K562 (cell line): ENCODE measurements around the gene PROM2. TPM values are rescaled to one million over a fixed set of nuclear protein-coding genes. Genes with fewer than 3 reads are reported as not detected.

Experiments used
- ATAC-seq: fragments of 200-7000 bp; cut with Tn5 transposase; 3 replicates; pipeline ENCODE4 v1.9.1; 2020; ENCODE audit warnings: moderate library complexity
- BruUV-seq: library from RNA; stranded (reverse); fragments of 400-500 nt; replicated peaks from 2 replicates; lab custom pipeline; 2021; lab: Mats Ljungman, UMichigan
- CTCF ChIA-PET: fragments of 300-600 bp; formaldehyde crosslinking; extraction: SDS; loops from one replicate; lab custom pipeline; 2021; ENCODE audit warnings: low intra/inter-chr PET ratio; lab: Yijun Ruan, JAX
- POLR2A ChIA-PET: fragments of 300-600, 350-650 bp; sonication (Branson Sonifier 250); formaldehyde crosslinking; extraction: SDS; loops from one replicate; lab custom pipeline; 2021; ENCODE audit warnings: antibody characterized with exemption, inconsistent platforms; lab: Yijun Ruan, JAX
- DNase-seq, 4 experiments: peaks; one replicate each; pipeline versions ENCODE4 v3.0.0 to v3.0.0-alpha.2; 2011 to 2018; ENCODE audit warnings: low spot score in 3 of 4, mixed read lengths in 3 of 4; ENCODE audit errors: extremely low read depth in 1 of 4
- FAIRE-seq: peaks from 2 replicates; lab custom pipeline; 2011; peaks lifted over from hg19 to GRCh38; lab: Jason Lieb, UNC
- H2AFZ ChIP-seq: 2 replicates; pipeline ENCODE4 v1.6.0; 2011; ENCODE audit warnings: low read depth, low read length, control low read depth, inconsistent platforms
- H3K27ac ChIP-seq: fragments of 200-600 bp; 3 replicates; pipeline ENCODE4 v1.8.0; 2011; ENCODE audit warnings: low read depth, mild to moderate bottlenecking, control low read depth, inconsistent platforms, low read length, moderate library complexity, mixed read lengths; ENCODE audit errors: extremely low read depth
- H3K27me3 ChIP-seq, 2 experiments: fragments of 300-600 bp in 1 of 2; 2 replicates in 1 of 2; 3 replicates in 1 of 2; pipeline versions ENCODE4 v1.6.0 to v1.8.0; 2011; ENCODE audit warnings: inconsistent platforms in 2 of 2, low read length in 2 of 2, mild to moderate bottlenecking in 1 of 2, mixed read lengths in 1 of 2, moderate library complexity in 1 of 2; ENCODE audit not compliant: control insufficient read depth in 2 of 2, insufficient read depth in 2 of 2
- H3K36me3 ChIP-seq: fragments of 300-600 bp; 3 replicates; pipeline ENCODE4 v1.8.0; 2011; ENCODE audit warnings: mild to moderate bottlenecking, low read length, inconsistent platforms; ENCODE audit not compliant: control insufficient read depth, insufficient read depth
- H3K4me1 ChIP-seq, 2 experiments: fragments of 200-600 bp in 1 of 2; replicated peaks in 1 of 2; 2 replicates in 1 of 2; 3 replicates in 1 of 2; pipeline versions ENCODE4 v1.5.1 to v1.8.0; 2011; ENCODE audit warnings: inconsistent platforms in 2 of 2, low read length in 2 of 2, mild to moderate bottlenecking in 1 of 2, mixed read lengths in 1 of 2, moderate library complexity in 1 of 2; ENCODE audit not compliant: control insufficient read depth in 2 of 2, insufficient read depth in 2 of 2
- H3K4me2 ChIP-seq: 2 replicates; pipeline ENCODE4 v1.6.1; 2011; ENCODE audit warnings: low read length, control low read depth, inconsistent platforms, mixed read lengths; ENCODE audit not compliant: insufficient read depth
- H3K4me3 ChIP-seq: fragments of 200-600 bp; sonication (generic), shearing (Covaris generic); 2 replicates; pipeline ENCODE4 v1.5.1; 2016; ENCODE audit warnings: control low read depth, inconsistent platforms
- H3K79me2 ChIP-seq: fragments of 200-600 bp; 3 replicates; pipeline ENCODE4 v1.8.0; 2011; ENCODE audit warnings: low read length, inconsistent platforms; ENCODE audit not compliant: control insufficient read depth, insufficient read depth
- H3K9ac ChIP-seq, 2 experiments: 2 replicates each; pipeline versions ENCODE4 v1.6.0 to v1.6.1; 2011; ENCODE audit warnings: low read depth in 2 of 2, low read length in 2 of 2, control low read depth in 1 of 2, inconsistent platforms in 1 of 2, mild to moderate bottlenecking in 1 of 2, mixed read lengths in 1 of 2; ENCODE audit not compliant: insufficient read depth in 1 of 2
- H3K9me1 ChIP-seq: one replicate; pipeline ENCODE4 v1.6.0; 2011; ENCODE audit warnings: inconsistent platforms, mild to moderate bottlenecking, low read length, moderate library complexity; ENCODE audit not compliant: control insufficient read depth, insufficient read depth
- H3K9me3 ChIP-seq: replicated peaks from 2 replicates; pipeline ENCODE4 v1.5.1; 2011; ENCODE audit warnings: low read depth, low read length, inconsistent platforms; ENCODE audit not compliant: control insufficient read depth, insufficient read depth
- H4K20me1 ChIP-seq: replicated peaks from 2 replicates; pipeline ENCODE4 v1.6.1; 2011; ENCODE audit warnings: low read length, inconsistent platforms, mixed read lengths; ENCODE audit not compliant: control insufficient read depth, insufficient read depth
- BCL6 ChIP-seq: fragments of 250-450 bp; sonication (Bioruptor Pico); IDR thresholded peaks from 2 replicates; pipeline ENCODE4 v1.4.0; 2020
- DPF2 ChIP-seq: fragments of 450-650 bp; IDR thresholded peaks from 2 replicates; pipeline ENCODE4 v1.6.1; 2016
- E4F1 ChIP-seq: fragments of 250-450 bp; sonication (Bioruptor Pico); IDR thresholded peaks from 2 replicates; pipeline ENCODE4 v1.5.0; 2021; ENCODE audit warnings: mild to moderate bottlenecking, borderline replicate concordance
- ELF4 ChIP-seq: fragments of 450-650 bp; formaldehyde crosslinking; IDR thresholded peaks from 2 replicates; pipeline ENCODE4 v1.4.0; 2022; ENCODE audit warnings: missing genetic modification characterization
- ETS1 ChIP-seq: conservative IDR thresholded peaks from 2 replicates; pipeline ENCODE4 v1.6.1; 2011; ENCODE audit warnings: low read depth, mild to moderate bottlenecking, low read length; ENCODE audit not compliant: control insufficient read depth
- FUS ChIP-seq: fragments of 200-400 bp; formaldehyde crosslinking; optimal IDR thresholded peaks from 2 replicates; pipeline ENCODE3; 2017; ENCODE audit warnings: low read depth, low read length
- KAT7 ChIP-seq: sonication (generic); formaldehyde crosslinking; IDR thresholded peaks from 2 replicates; pipeline ENCODE4 v1.8.0; 2022; ENCODE audit warnings: missing genetic modification reagents, mild to moderate bottlenecking, borderline replicate concordance
- POLR2AphosphoS5 ChIP-seq: IDR thresholded peaks from 2 replicates; pipeline ENCODE4 v1.6.1; 2011; ENCODE audit warnings: mild to moderate bottlenecking, low read depth, low read length, moderate library complexity; ENCODE audit not compliant: control insufficient read depth, insufficient read depth
- SIN3B ChIP-seq: fragments of 450-650 bp; IDR thresholded peaks from 2 replicates; pipeline ENCODE4 v1.6.1; 2017; ENCODE audit warnings: low read depth, mild to moderate bottlenecking, moderate library complexity
- SNRNP70 ChIP-seq: fragments of 200-400 bp; formaldehyde crosslinking; optimal IDR thresholded peaks from 2 replicates; pipeline ENCODE3; 2017; ENCODE audit warnings: low read depth, low read length
- U2AF1 ChIP-seq: fragments of 200-400 bp; formaldehyde crosslinking; optimal IDR thresholded peaks from 2 replicates; pipeline ENCODE3; 2017; ENCODE audit warnings: mild to moderate bottlenecking, low read depth, low read length, moderate library complexity
- ZBTB7A ChIP-seq: IDR thresholded peaks from 2 replicates; pipeline ENCODE4 v1.6.1; 2011; ENCODE audit warnings: low read depth, mild to moderate bottlenecking, low read length, moderate library complexity, borderline replicate concordance; ENCODE audit not compliant: control insufficient read depth
- ZNF57 ChIP-seq: fragments of 450-650 bp; formaldehyde crosslinking; IDR thresholded peaks from 2 replicates; pipeline ENCODE4 v1.4.0; 2020; ENCODE audit warnings: mild to moderate bottlenecking, moderate library complexity
- ZNF79 ChIP-seq: fragments of 250-450 bp; sonication (Bioruptor Pico); IDR thresholded peaks from 2 replicates; pipeline ENCODE4 v1.4.0; 2020; ENCODE audit warnings: low read depth, mild to moderate bottlenecking, moderate library complexity
- WGBS: fragments of 100-300 bp; shearing (Covaris generic); methylation state at CpG from one replicate; pipeline ENCODE4 v1.1.6; 2016; ENCODE audit warnings: low coverage, mixed read lengths; ENCODE audit not compliant: insufficient coverage; ENCODE audit errors: missing lambda C conversion rate; 5-methylcytosine and 5-hydroxymethylcytosine counted together
- in situ Hi-C: fragments of 300-500 bp; cut with MboI; formaldehyde crosslinking; loops from 4 replicates; pipeline ENCODE4 v1.15.0; 2018; ENCODE audit warnings: inconsistent platforms, mixed read lengths
- intact Hi-C: fragments of 100-400 bp; cut with micrococcal nuclease; formaldehyde crosslinking; loops from 2 replicates; pipeline ENCODE4 v1.14.2; 2022
- polyA plus RNA-seq, 8 experiments: library from polyadenylated mRNA; depleted of rRNA in 4 of 8; stranded (reverse) in 5 of 8; unstranded in 3 of 8; fragments of >200 nt; fragmentation: Nextera tagmentation in 2 of 8; fragmentation: Illumina TruSeq in 1 of 8; extraction: Ambion mirVana in 2 of 8; extraction: Trizol in 1 of 8; gene quantifications; 2 replicates each; pipeline versions ENCODE4 v1.2.1 to v1.2.3, GENCODE V29; 2011 to 2014; ENCODE audit warnings: inconsistent platforms in 1 of 8, missing spikeins in 1 of 8
- total RNA-seq, 7 experiments: library from RNA; depleted of rRNA in 6 of 7; stranded (reverse); fragments of >200 nt in 6 of 7; fragmentation: Illumina TruSeq in 2 of 7; extraction: Trizol in 2 of 7; gene quantifications; 2 replicates each; pipeline versions ENCODE4 v1.2.1 to v1.2.3, GENCODE V29; 2011 to 2021; ENCODE audit warnings: low replicate concordance in 1 of 7
- TF ChIP-seq, protein P1 (sequence below): fragments of 200-800 bp; sonication (Bioruptor generic); IDR thresholded peaks from 2 replicates; pipeline ENCODE4 v1.6.1; 2017; ENCODE audit warnings: missing genetic modification characterization, missing compliant biosample characterization

Gene PROM2
- total and polyA plus RNA-seq, 9 of the 15 experiments (the other 6 are each of a cell fraction or from before 2014, with no cell fraction given) = not detected

GRCh38 chr2:95267458-95268210, 6.6 kb upstream of the PROM2 start:
- Histone ChIP-seq H3K9me3 (no peaks in the 10 kb centered on the region), H3K27me3 (peaks cover 0 to 43% of the 10 kb centered on the region in 2 experiments; a peak in 3 of 5 replicates), H3K79me2 (no peaks in the 10 kb centered on the region), H2AFZ (no peak overlapping the region), H4K20me1 (no peaks in the 10 kb centered on the region; the same call in 1 of the 2 replicates), H3K27ac (no peak overlapping the region), H3K36me3 (no peaks in the 10 kb centered on the region), H3K4me1 (no peaks in the 10 kb centered on the region; a peak in 1 of 5 replicates), H3K9me1 (no peaks in the 10 kb centered on the region), H3K9ac (no peak overlapping the region), H3K4me2 (no peak overlapping the region), H3K4me3 (no peak overlapping the region)
- ATAC-seq (no peak), DNase-seq (no peak), FAIRE-seq (no peak)
- ChIA-PET POLR2A (interaction anchor here (0.6 kb wide), 1 partner anchor 10 kb away, joined by 4 read pairs; no protein-coding TSS in a partner anchor), CTCF (no interaction called here)
- WGBS = 2% methylated on average over 11 of the region's 11 CpGs
- intact Hi-C loops (no loop called here), in situ Hi-C loops (no loop called here)
- no TSS peak for BruUV-seq
- no peak for TF ChIP-seq DPF2
- TF ChIP-seq ELF4 = no peak
- TF ChIP-seq FUS = no peak
- no peak for TF ChIP-seq E4F1 (CRISPR knock-in tag)
- no peak for TF ChIP-seq POLR2AphosphoS5
- TF ChIP-seq ZNF79 (CRISPR knock-in tag) = no peak
- no peak for TF ChIP-seq BCL6
- no peak for TF ChIP-seq KAT7 (CRISPR knock-in tag)
- TF ChIP-seq, protein P1, sequence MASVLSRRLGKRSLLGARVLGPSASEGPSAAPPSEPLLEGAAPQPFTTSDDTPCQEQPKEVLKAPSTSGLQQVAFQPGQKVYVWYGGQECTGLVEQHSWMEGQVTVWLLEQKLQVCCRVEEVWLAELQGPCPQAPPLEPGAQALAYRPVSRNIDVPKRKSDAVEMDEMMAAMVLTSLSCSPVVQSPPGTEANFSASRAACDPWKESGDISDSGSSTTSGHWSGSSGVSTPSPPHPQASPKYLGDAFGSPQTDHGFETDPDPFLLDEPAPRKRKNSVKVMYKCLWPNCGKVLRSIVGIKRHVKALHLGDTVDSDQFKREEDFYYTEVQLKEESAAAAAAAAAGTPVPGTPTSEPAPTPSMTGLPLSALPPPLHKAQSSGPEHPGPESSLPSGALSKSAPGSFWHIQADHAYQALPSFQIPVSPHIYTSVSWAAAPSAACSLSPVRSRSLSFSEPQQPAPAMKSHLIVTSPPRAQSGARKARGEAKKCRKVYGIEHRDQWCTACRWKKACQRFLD (CRISPR knock-in tag) = no peak
- no peak for TF ChIP-seq ZBTB7A
- no peak for TF ChIP-seq ETS1
- no peak for TF ChIP-seq ZNF57
- no peak for TF ChIP-seq SNRNP70
- no peak for TF ChIP-seq U2AF1
- TF ChIP-seq SIN3B = no peak
